Kidney (tissue), 14 donors: Measurements from ENCODE around the gene CPNE8. TPM values are rescaled to one million over a fixed set of nuclear protein-coding genes. Genes with fewer than 3 reads are reported as not detected.

ENCODE experiments used
- DNase-seq, 5 donors: peaks; one replicate each; pipeline ENCODE4 v3.0.0-alpha.2; 2013 to 2020
- FAIRE-seq: peaks from 2 replicates; lab custom pipeline; 2012; peaks lifted over from hg19 to GRCh38; lab: Jason Lieb, UNC
- H3K27ac ChIP-seq, 2 donors: one replicate each; pipeline ENCODE4 v1.7.0; 2013; ENCODE audit warnings: low read depth in 2 of 2, low read length in 2 of 2, inconsistent platforms in 1 of 2
- H3K27me3 ChIP-seq: one replicate; pipeline ENCODE4 v1.7.1; 2013; ENCODE audit warnings: low read length, inconsistent platforms; ENCODE audit not compliant: control insufficient read depth, insufficient read depth
- H3K36me3 ChIP-seq, 3 donors: one replicate each; pipeline versions ENCODE4 v1.7.0 to v1.7.1; 2013; ENCODE audit warnings: low read length in 3 of 3, control low read depth in 1 of 3, inconsistent platforms in 1 of 3; ENCODE audit not compliant: insufficient read depth in 3 of 3, control insufficient read depth in 2 of 3
- H3K4me1 ChIP-seq, 3 donors: one replicate each; pipeline versions ENCODE4 v1.7.0 to v1.7.1; 2013; ENCODE audit warnings: low read length in 3 of 3, inconsistent platforms in 1 of 3, low read depth in 1 of 3; ENCODE audit not compliant: control insufficient read depth in 2 of 3, insufficient read depth in 2 of 3
- H3K4me3 ChIP-seq, 3 donors: one replicate each; pipeline versions ENCODE4 v1.7.0 to v1.8.1; 2013; ENCODE audit warnings: low read length in 3 of 3, control low read depth in 1 of 3, inconsistent platforms in 1 of 3
- H3K9ac ChIP-seq, 3 donors: one replicate each; pipeline versions ENCODE4 v1.7.0 to v1.7.1; 2013; ENCODE audit warnings: low read length in 3 of 3, control low read depth in 1 of 3, inconsistent platforms in 1 of 3
- H3K9me3 ChIP-seq, 3 donors: one replicate each; pipeline versions ENCODE4 v1.7.0 to v1.7.1; 2013; ENCODE audit warnings: low read length in 3 of 3, control low read depth in 1 of 3, inconsistent platforms in 1 of 3; ENCODE audit not compliant: control insufficient read depth in 2 of 3, insufficient read depth in 1 of 3
- CTCF ChIP-seq: IDR thresholded peaks from 3 replicates; pipeline ENCODE4 v1.5.1; 2012; ENCODE audit warnings: mild to moderate bottlenecking, moderate library complexity, borderline replicate concordance; ENCODE audit not compliant: insufficient read depth; ENCODE audit errors: extremely low read depth
- intact Hi-C: fragments of 100-400 bp; cut with DNase I; formaldehyde crosslinking; loops from one replicate; pipeline ENCODE4 v1.11.1; 2022
- polyA plus RNA-seq: library from polyadenylated mRNA; stranded (reverse); fragments of 350-450 nt; fragmentation: Illumina TruSeq; extraction: RNeasy Lipid Tissue Mini Kit (QIAGEN cat#74804); gene quantifications from one replicate; pipeline ENCODE4 v1.2.3, GENCODE V29; 2014; ENCODE audit warnings: low read depth, low replicate concordance; ENCODE audit not compliant: insufficient read depth
- total RNA-seq: library from RNA; stranded (reverse); fragmentation: NEBNext Ultra II Directional; extraction: Animal tissue kit (Norgen Biotek cat#: 25700); gene quantifications from one replicate; pipeline ENCODE4 v1.2.1, GENCODE V29; 2021
- donor health status: control.
- donor health status: control.
- donor health status: control.
- donor health status: control.
- donor health status: control.
- donor health status: DM: yes; HTN: yes; CAD: no.
- donor health status: Normal renal cell carcinoma (clear cell type).

Gene CPNE8
- total and polyA plus RNA-seq, 2 donors from 2014 or later = 8.8 to 28.5 TPM

GRCh38 chr12:38736821-38737220 lies 168.6 kb downstream of the CPNE8 start:
- intact Hi-C loops = no loop called here
- no peak for FAIRE-seq
- no peak overlapping the region for H3K27ac ChIP-seq
- no peak overlapping the region for H3K4me3 ChIP-seq
- no peaks in the 10 kb centered on the region for H3K27me3 ChIP-seq
- H3K9ac ChIP-seq = no peak overlapping the region
- no peaks in the 10 kb centered on the region for H3K9me3 ChIP-seq
- TF ChIP-seq CTCF = no peak
- H3K4me1 ChIP-seq = no peaks in the 10 kb centered on the region
- DNase-seq = no peak
- no peaks in the 10 kb centered on the region for H3K36me3 ChIP-seq

- H3K4me3 ChIP-seq = no peak overlapping the region
- H3K27me3 ChIP-seq = no peaks in the 10 kb centered on the region
- intact Hi-C loops = no loop called here
- no peak for TF ChIP-seq CTCF
- no peak overlapping the region for H3K27ac ChIP-seq
- no peaks in the 10 kb centered on the region for H3K4me1 ChIP-seq
- H3K36me3 ChIP-seq = no peaks in the 10 kb centered on the region
- DNase-seq (no peak), FAIRE-seq (no peak)
- H3K9ac ChIP-seq = no peak overlapping the region
- H3K9me3 ChIP-seq = no peaks in the 10 kb centered on the region
Measured at GRCh38 chr12:38732761-38733160, 172.6 kb downstream of the CPNE8 start.

GRCh38 chr12:38728894-38729293 lies 176.5 kb downstream of the CPNE8 start:
- Histone ChIP-seq H3K4me1 (no peaks in the 10 kb centered on the region), H3K9me3 (no peaks in the 10 kb centered on the region), H3K4me3 (no peak overlapping the region), H3K36me3 (no peaks in the 10 kb centered on the region), H3K9ac (no peak overlapping the region), H3K27ac (no peak overlapping the region), H3K27me3 (no peaks in the 10 kb centered on the region)
- intact Hi-C loops = no loop called here
- DNase-seq = no peak
- no peak for TF ChIP-seq CTCF
- FAIRE-seq = no peak

GRCh38 chr12:38721611-38722252 lies 183.7 kb downstream of the CPNE8 start:
- H3K27ac ChIP-seq = no peak overlapping the region
- no peak for DNase-seq

More at GRCh38 chr12:38721611-38722252, 183.7 kb downstream of the CPNE8 start:
- intact Hi-C loops = no loop called here
- peaks cover 0 to under 1% (median 0%) of the 10 kb centered on the region in 3 donors for H3K9me3 ChIP-seq
- no peak overlapping the region for H3K4me3 ChIP-seq
- no peak overlapping the region for H3K9ac ChIP-seq
- TF ChIP-seq CTCF = no peak
- no peaks in the 10 kb centered on the region for H3K4me1 ChIP-seq
- H3K27me3 ChIP-seq = no peaks in the 10 kb centered on the region
- FAIRE-seq = no peak
- H3K36me3 ChIP-seq = no peaks in the 10 kb centered on the region
